Measurements from ENCODE around the gene ADH1C.

Gene ADH1C

GRCh38 chr4:99301376-99302164 lies 51.0 kb downstream of the ADH1C start:
- DNase-seq (ENCODE audit: low read depth in 2 of 2): no peak

- no peak for DNase-seq (ENCODE audit: low read depth in 2 of 2)
Observed at GRCh38 chr4:99300934-99301333, 51.6 kb downstream of the ADH1C start.

GRCh38 chr4:99293357-99293756 lies 59.2 kb downstream of the ADH1C start:
- DNase-seq (ENCODE audit: low read depth in 2 of 2): no peak

- no peak for DNase-seq (ENCODE audit: low read depth in 2 of 2)
Observed at GRCh38 chr4:99290848-99291786, 61.4 kb downstream of the ADH1C start, which contains the start of gene ADH1A. Gene ADH1A, minus strand, starts transcription at chr4:99290985. Its CDS starts 71 bp downstream, at chr4:99290914.

Measured in stimulated activated CD8-positive, alpha-beta memory T cell treated with anti-CD3 and anti-CD28 coated beads, Interleukin-2, amount 100 ng/mL, for 1 hour (primary cell).